RKO (cell line): ENCODE results near the gene SCRN2.

ENCODE experiments used
- DNase-seq: peaks from one replicate; pipeline ENCODE4 v3.0.0-alpha.2; 2016; ENCODE audit warnings: low spot score

SCRN2 gene

GRCh38 chr17:47872019-47872650 is 31.1 kb upstream of the SCRN2 start:
- no peak for DNase-seq

GRCh38 chr17:47871048-47871447 is 30.0 kb upstream of the SCRN2 start:
- no peak for DNase-seq

GRCh38 chr17:47870056-47870455 is 29.0 kb upstream of the SCRN2 start:
- no peak for DNase-seq

- DNase-seq, result no peak
Observed at GRCh38 chr17:47869114-47869513, 28.0 kb upstream of the SCRN2 start.

- no peak for DNase-seq
Observed at GRCh38 chr17:47867813-47868533, 26.9 kb upstream of the SCRN2 start.

GRCh38 chr17:47866941-47867340 is 25.9 kb upstream of the SCRN2 start:
- no peak for DNase-seq

- DNase-seq, result no peak
Observed at GRCh38 chr17:47864791-47865216, 23.7 kb upstream of the SCRN2 start.

GRCh38 chr17:47862621-47863440 is 21.8 kb upstream of the SCRN2 start:
- DNase-seq, result peak; percentile 90

- no peak for DNase-seq
Observed at GRCh38 chr17:47860386-47860785, 19.3 kb upstream of the SCRN2 start.

- no peak for DNase-seq
Observed at GRCh38 chr17:47857551-47858455, 16.7 kb upstream of the SCRN2 start.

GRCh38 chr17:47856830-47857229 is 15.8 kb upstream of the SCRN2 start:
- DNase-seq, result no peak

GRCh38 chr17:47855737-47856136 is 14.7 kb upstream of the SCRN2 start:
- no peak for DNase-seq

GRCh38 chr17:47853616-47854015 is 12.5 kb upstream of the SCRN2 start:
- DNase-seq, result no peak

GRCh38 chr17:47852113-47852949 is 11.3 kb upstream of the SCRN2 start:
- DNase-seq, result no peak

- DNase-seq, result no peak
Observed at GRCh38 chr17:47851764-47852112, 10.7 kb upstream of the SCRN2 start.

- peak; percentile 87 for DNase-seq
Observed at GRCh38 chr17:47850692-47851573, 9.9 kb upstream of the SCRN2 start, which contains the start of gene SP6. Gene SP6 (minus strand): TSS chr17:47851163. CDS start chr17:47848429, 2,734 bp downstream.

- DNase-seq, result peak; percentile 52
Observed at GRCh38 chr17:47850373-47850691, 9.3 kb upstream of the SCRN2 start.

GRCh38 chr17:47848198-47848513 is 7.1 kb upstream of the SCRN2 start:
- no peak for DNase-seq

GRCh38 chr17:47847341-47848197 is 6.5 kb upstream of the SCRN2 start:
- DNase-seq, result no peak
